H9 (cell line): ENCODE data around the gene CEP192. TPM values are rescaled to one million over a fixed set of nuclear protein-coding genes. Genes with fewer than 3 reads are reported as not detected.

Source experiments
- DNase-seq: peaks from one replicate; pipeline ENCODE4 v3.0.0-alpha.2; 2017
- H2AFZ ChIP-seq: one replicate; pipeline ENCODE4 v1.6.1; 2013; ENCODE audit warnings: mild to moderate bottlenecking, low read length, control low read depth, moderate library complexity
- H2AK5ac ChIP-seq: 2 replicates; pipeline ENCODE4 v1.6.1; 2013; ENCODE audit warnings: low read length, control low read depth, mixed read lengths; ENCODE audit not compliant: insufficient read length
- H2BK120ac ChIP-seq: one replicate; pipeline ENCODE4 v1.6.1; 2013; ENCODE audit warnings: low read depth, mild to moderate bottlenecking, low read length, control low read depth, inconsistent platforms; ENCODE audit not compliant: poor library complexity, severe bottlenecking
- H2BK12ac ChIP-seq: 2 replicates; pipeline ENCODE4 v1.6.1; 2013; ENCODE audit warnings: low read length, control low read depth, mixed read lengths, low read depth; ENCODE audit not compliant: insufficient read length
- H2BK15ac ChIP-seq: 2 replicates; pipeline ENCODE4 v1.6.1; 2013; ENCODE audit warnings: low read depth, low read length, control low read depth
- H2BK20ac ChIP-seq: one replicate; pipeline ENCODE4 v1.6.1; 2013; ENCODE audit warnings: low read depth, mild to moderate bottlenecking, low read length, control low read depth, inconsistent platforms; ENCODE audit not compliant: poor library complexity, severe bottlenecking
- H2BK5ac ChIP-seq: 2 replicates; pipeline ENCODE4 v1.6.1; 2013; ENCODE audit warnings: low read length, control low read depth, mixed read lengths; ENCODE audit not compliant: insufficient read length
- H3K14ac ChIP-seq: 2 replicates; pipeline ENCODE4 v1.6.1; 2013; ENCODE audit warnings: low read length, control low read depth; ENCODE audit not compliant: insufficient read depth
- H3K18ac ChIP-seq: 2 replicates; pipeline ENCODE4 v1.6.1; 2013; ENCODE audit warnings: low read depth, mild to moderate bottlenecking, mixed read lengths, low read length, control low read depth; ENCODE audit not compliant: insufficient read length
- H3K23ac ChIP-seq: 2 replicates; pipeline ENCODE4 v1.6.1; 2013; ENCODE audit warnings: low read length, control low read depth, mixed read lengths, low read depth; ENCODE audit not compliant: insufficient read length
- H3K23me2 ChIP-seq: 2 replicates; pipeline ENCODE4 v1.6.1; 2013; ENCODE audit warnings: low read depth, mild to moderate bottlenecking, mixed read lengths, low read length, control low read depth; ENCODE audit not compliant: insufficient read length, poor library complexity, severe bottlenecking
- H3K27ac ChIP-seq: 2 replicates; pipeline ENCODE4 v1.5.1; 2013; ENCODE audit warnings: low read length, control low read depth, mixed read lengths, low read depth; ENCODE audit not compliant: insufficient read length
- H3K27me3 ChIP-seq: 2 replicates; pipeline ENCODE4 v1.6.1; 2013; ENCODE audit warnings: low read length, control low read depth, inconsistent platforms; ENCODE audit not compliant: insufficient read depth
- H3K4ac ChIP-seq: 2 replicates; pipeline ENCODE4 v1.6.1; 2013; ENCODE audit warnings: low read depth, mild to moderate bottlenecking, control low read depth, inconsistent platforms, low read length, moderate library complexity
- H3K4me1 ChIP-seq: 2 replicates; pipeline ENCODE4 v1.6.1; 2013; ENCODE audit warnings: low read length, control low read depth, inconsistent platforms; ENCODE audit not compliant: insufficient read depth
- H3K4me2 ChIP-seq: 2 replicates; pipeline ENCODE4 v1.6.1; 2013; ENCODE audit warnings: low read length, control low read depth, mixed read lengths; ENCODE audit not compliant: insufficient read length, insufficient read depth
- H3K56ac ChIP-seq: 2 replicates; pipeline ENCODE4 v1.6.1; 2013; ENCODE audit warnings: low read depth, mild to moderate bottlenecking, mixed read lengths, low read length, control low read depth; ENCODE audit not compliant: insufficient read length
- H3K79me1 ChIP-seq: 2 replicates; pipeline ENCODE4 v1.6.1; 2013; ENCODE audit warnings: low read depth, mild to moderate bottlenecking, moderate library complexity, low read length, control low read depth, inconsistent platforms; ENCODE audit not compliant: insufficient read depth, poor library complexity, severe bottlenecking
- H3K79me2 ChIP-seq: 2 replicates; pipeline ENCODE4 v1.6.1; 2013; ENCODE audit warnings: low read length, control low read depth, inconsistent platforms; ENCODE audit not compliant: insufficient read depth
- H3K9ac ChIP-seq: 2 replicates; pipeline ENCODE4 v1.6.1; 2013; ENCODE audit warnings: low read length, control low read depth, mixed read lengths; ENCODE audit not compliant: insufficient read length; ENCODE audit errors: extremely low read depth
- H3K9me3 ChIP-seq: one replicate; pipeline ENCODE4 v1.6.1; 2013; ENCODE audit warnings: low read depth, low read length, inconsistent platforms; ENCODE audit not compliant: control insufficient read depth
- H3T11ph ChIP-seq: one replicate; pipeline ENCODE4 v1.6.1; 2013; ENCODE audit warnings: mild to moderate bottlenecking, low read length, control low read depth, inconsistent platforms
- H4K20me1 ChIP-seq: one replicate; pipeline ENCODE4 v1.6.1; 2013; ENCODE audit not compliant: control insufficient read depth, insufficient read length, insufficient read depth
- H4K5ac ChIP-seq: 2 replicates; pipeline ENCODE4 v1.6.1; 2013; ENCODE audit warnings: low read depth, mild to moderate bottlenecking, mixed read lengths, low read length, control low read depth; ENCODE audit not compliant: insufficient read length
- H4K8ac ChIP-seq: replicated peaks from 2 replicates; pipeline ENCODE4 v1.6.1; 2013; ENCODE audit warnings: low read length, control low read depth, mixed read lengths, low read depth; ENCODE audit not compliant: insufficient read length
- H4K91ac ChIP-seq: 2 replicates; pipeline ENCODE4 v1.6.1; 2013; ENCODE audit warnings: low read depth, mild to moderate bottlenecking, moderate library complexity, mixed read lengths, low read length, control low read depth; ENCODE audit not compliant: insufficient read length
- H3K27ac Mint-ChIP-seq, 3 experiments: 2 replicates in 2 of 3; 3 replicates in 1 of 3; pipeline ENCODE4 v1.8.0; 2020 to 2021; ENCODE audit warnings: mixed read lengths in 3 of 3, mild to moderate bottlenecking in 1 of 3, moderate library complexity in 1 of 3
- H3K27me3 Mint-ChIP-seq: 2 replicates; pipeline ENCODE4 v1.8.0; 2021; ENCODE audit warnings: low read depth, mild to moderate bottlenecking, moderate library complexity, mixed read lengths
- H3K36me3 Mint-ChIP-seq, 3 experiments: 2 replicates in 2 of 3; 3 replicates in 1 of 3; pipeline ENCODE4 v1.8.0; 2020 to 2021; ENCODE audit warnings: low read depth in 3 of 3, mixed read lengths in 3 of 3; ENCODE audit not compliant: insufficient read depth in 1 of 3
- H3K4me1 Mint-ChIP-seq, 2 experiments: 2 replicates each; pipeline ENCODE4 v1.8.0; 2020; ENCODE audit warnings: mixed read lengths in 2 of 2
- H3K4me3 Mint-ChIP-seq, 2 experiments: 2 replicates in 1 of 2; 3 replicates in 1 of 2; pipeline ENCODE4 v1.8.0; 2020 to 2021; ENCODE audit warnings: mild to moderate bottlenecking in 2 of 2, mixed read lengths in 2 of 2, moderate library complexity in 1 of 2
- H3K9me3 Mint-ChIP-seq, 2 experiments: 2 replicates in 1 of 2; 3 replicates in 1 of 2; pipeline ENCODE4 v1.8.0; 2020; ENCODE audit warnings: mild to moderate bottlenecking in 2 of 2, mixed read lengths in 2 of 2, moderate library complexity in 1 of 2
- CTCF ChIP-seq: fragments of 200-600 bp; sonication (generic); conservative IDR thresholded peaks from 3 replicates; pipeline ENCODE4 v1.8.0; 2021; ENCODE audit warnings: antibody characterized with exemption, mild to moderate bottlenecking
- WGBS: extraction: QIAGEN DNeasy Blood & Tissue Kit; methylation state at CpG from one replicate; pipeline ENCODE4 v1.1.7; 2013; ENCODE audit warnings: missing lambda C conversion rate, low lambda C conversion rate, mixed read lengths; ENCODE audit not compliant: insufficient read length; ENCODE audit errors: extremely low coverage; 5-methylcytosine and 5-hydroxymethylcytosine counted together
- total RNA-seq: library from RNA; stranded (reverse); gene quantifications from 2 replicates; pipeline ENCODE4 v1.2.1, GENCODE V29; 2021

The CEP192 gene
- total RNA-seq, 1 experiment from 2014 or later = 23.5 TPM

- Histone ChIP-seq H3K9me3 (no peaks in the 10 kb centered on the region), H3K23me2 (no peaks in the 10 kb centered on the region), H3K14ac (no peak overlapping the region), H4K91ac (no peak overlapping the region), H3K23ac (no peak overlapping the region), H3K27me3 (no peaks in the 10 kb centered on the region), H2BK20ac (no peak overlapping the region), H2AK5ac (no peak overlapping the region), H4K8ac (no peak overlapping the region), H2BK5ac (no peak overlapping the region), H4K5ac (no peak overlapping the region), H3K79me2 (no peaks in the 10 kb centered on the region), H3T11ph (no peak overlapping the region), H3K18ac (no peak overlapping the region), H2BK15ac (no peak overlapping the region), H2AFZ (no peak overlapping the region), H2BK120ac (no peak overlapping the region), H3K4ac (no peak overlapping the region), H4K20me1 (no peaks in the 10 kb centered on the region), H3K56ac (no peak overlapping the region), H3K4me2 (no peak overlapping the region), H2BK12ac (no peak overlapping the region), H3K27ac (no peak overlapping the region), H3K79me1 (no peaks in the 10 kb centered on the region), H3K4me1 (no peaks in the 10 kb centered on the region), H3K9ac (no peak overlapping the region)
- no CpG with 5 or more reads among the region's 17 CpGs for WGBS
- Mint-ChIP-seq H3K36me3 (peaks cover 4 to 17% (median 15%) of the 10 kb centered on the region in 3 experiments; a peak in 6 of 7 replicates), H3K9me3 (peaks cover 3 to 7% of the 10 kb centered on the region in 2 experiments; a peak in 3 of 5 replicates), H3K4me3 (no peak overlapping the region), H3K27ac (peak overlapping the region; percentile 1 to 81 (median 4); a peak in 4 of 7 replicates), H3K27me3 (peaks cover 1% of the 10 kb centered on the region; the same call in 1 of the 2 replicates), H3K4me1 (no peaks in the 10 kb centered on the region)
- TF ChIP-seq CTCF = no peak
- no peak for DNase-seq
These were observed 135.9 kb downstream of the CEP192 start for GRCh38 chr18:13126966-13127598.
